ENCODE data around the gene EIF2S2.

The EIF2S2 gene

GRCh38 chr20:34088305-34089174, 23.5 kb downstream of the EIF2S2 start:
- CTCF ChIA-PET: interaction anchor here (0.7 kb wide), 1 partner anchor 28 kb away, joined by 3 read pairs; no protein-coding TSS in a partner anchor
- H3K4me1 ChIP-seq (ENCODE audit: control insufficient read depth, insufficient read depth, low read length): no peaks in the 10 kb centered on the region
- POLR2A ChIA-PET: no interaction called here
- no peak overlapping the region for H3K4me3 ChIP-seq (ENCODE audit: low read depth, low read length)
- no peak overlapping the region for H3K27ac ChIP-seq (ENCODE audit: extremely low read depth, low read depth, low read length)
- no peak for TF ChIP-seq ZNF837 (tag by site-specific recombination; IDR thresholded peaks at IDR 0.05)
- TF ChIP-seq ZFHX2 (tag by site-specific recombination; conservative IDR thresholded peaks at IDR 0.05): peak; percentile 26; the same call in 1 of the 2 replicates
- H3K36me3 ChIP-seq (ENCODE audit: control insufficient read depth in 2 of 2, insufficient read depth in 1 of 2, low read length in 2 of 2): peaks cover 21 to 74% of the 10 kb centered on the region in 2 experiments
- H3K9me3 ChIP-seq (ENCODE audit: control insufficient read depth, insufficient read depth, low read depth, low read length): no peaks in the 10 kb centered on the region

GRCh38 chr20:34085544-34086040, 26.5 kb downstream of the EIF2S2 start:
- Histone ChIP-seq H3K27ac (ENCODE audit: extremely low read depth, low read depth, low read length) (no peak overlapping the region), H3K9me3 (ENCODE audit: control insufficient read depth, insufficient read depth, low read depth, low read length) (no peaks in the 10 kb centered on the region), H3K36me3 (ENCODE audit: control insufficient read depth in 2 of 2, insufficient read depth in 1 of 2, low read length in 2 of 2) (peaks cover 2 to 68% of the 10 kb centered on the region in 2 experiments), H3K4me3 (ENCODE audit: low read depth, low read length) (no peak overlapping the region), H3K4me1 (ENCODE audit: control insufficient read depth, insufficient read depth, low read length) (peaks cover 3% of the 10 kb centered on the region; the same call in 1 of the 2 replicates)
- TF ChIP-seq ZNF10 (tag by site-specific recombination; IDR thresholded peaks at IDR 0.05) (no peak), ZBTB17 (tag by site-specific recombination; IDR thresholded peaks at IDR 0.05) (peak; percentile 84), ZSCAN4 (tag by site-specific recombination; IDR thresholded peaks at IDR 0.05) (0 out of 2 replicates have a peak, but pooled peaks have one; percentile 38), ZNF600 (tag by site-specific recombination; IDR thresholded peaks at IDR 0.05) (0 out of 2 replicates have a peak, but pooled peaks have one; percentile 27)
- POLR2A ChIA-PET: interaction anchor here (1.2 kb wide), 1 partner anchor 22 kb away, joined by 3 read pairs; no protein-coding TSS in a partner anchor
- CTCF ChIA-PET: interaction anchor here (0.7 to 1.6 kb wide), 2 partner anchors 27 to 169 kb away, joined by 3 to 4 read pairs; partner anchors contain the start of gene EIF2S2

- H3K27ac ChIP-seq (ENCODE audit: extremely low read depth, low read depth, low read length): no peak overlapping the region
- H3K4me1 ChIP-seq (ENCODE audit: control insufficient read depth, insufficient read depth, low read length): peaks cover 3% of the 10 kb centered on the region; the same call in 1 of the 2 replicates
- H3K36me3 ChIP-seq (ENCODE audit: control insufficient read depth in 2 of 2, insufficient read depth in 1 of 2, low read length in 2 of 2): peaks cover 0 to 68% of the 10 kb centered on the region in 2 experiments
- H3K4me3 ChIP-seq (ENCODE audit: low read depth, low read length): no peak overlapping the region
- CTCF ChIA-PET: interaction anchor here (0.7 kb wide), 1 partner anchor 151 kb away, joined by 3 read pairs; no protein-coding TSS in a partner anchor
- POLR2A ChIA-PET: no interaction called here
- no peaks in the 10 kb centered on the region for H3K9me3 ChIP-seq (ENCODE audit: control insufficient read depth, insufficient read depth, low read depth, low read length)
- peak; percentile 75 for TF ChIP-seq ZNF449 (tag by site-specific recombination; IDR thresholded peaks at IDR 0.05)
- no peak for TF ChIP-seq ZNF488 (tag by site-specific recombination; IDR thresholded peaks at IDR 0.05)
- no peak for TF ChIP-seq ZNF645 (tag by site-specific recombination; IDR thresholded peaks at IDR 0.05)
- TF ChIP-seq ZNF513 (tag by site-specific recombination; IDR thresholded peaks at IDR 0.05): peak; percentile 37; the same call in 1 of the 2 replicates
- no peak for TF ChIP-seq ZSCAN30 (tag by site-specific recombination; IDR thresholded peaks at IDR 0.05)
- 0 out of 2 replicates have a peak, but pooled peaks have one; percentile 7 for TF ChIP-seq SP7 (tag by site-specific recombination; IDR thresholded peaks at IDR 0.05)
- TF ChIP-seq ZNF747 (tag by site-specific recombination; IDR thresholded peaks at IDR 0.05): no peak
- peak; percentile 65 for TF ChIP-seq ZIC2 (tag by site-specific recombination; IDR thresholded peaks at IDR 0.05)
- TF ChIP-seq ZNF184 (tag by site-specific recombination; IDR thresholded peaks at IDR 0.05): no peak
- TF ChIP-seq ZNF350 (tag by site-specific recombination; IDR thresholded peaks at IDR 0.05): no peak
- TF ChIP-seq ZNF521 (tag by site-specific recombination; IDR thresholded peaks at IDR 0.05): no peak
These were observed 27.7 kb downstream of the EIF2S2 start for GRCh38 chr20:34084227-34084923.

All from HEK293 (cell line).